22Rv1 (cell line): ENCODE data around the gene HRH2.

Experiments
- CTCF ChIP-seq: fragments of 450-650 bp; IDR thresholded peaks from 2 replicates; pipeline ENCODE4 v1.5.1; 2017; ENCODE audit warnings: mild to moderate bottlenecking
- ZFX ChIP-seq: fragments of 450-650 bp; IDR thresholded peaks from 2 replicates; pipeline ENCODE4 v1.6.1; 2017; ENCODE audit warnings: antibody characterized with exemption, borderline replicate concordance

- TF ChIP-seq CTCF (no peak), ZFX (no peak)
Observed at GRCh38 chr5:175743676-175744210, 85.9 kb downstream of the HRH2 start.
